ENCODE measurements around the gene PPP1R26. TPM values are rescaled to one million over a fixed set of nuclear protein-coding genes. Genes with fewer than 3 reads are reported as not detected.
A peak's percentile ranks its signal among the peaks of the same experiment; 100 is the strongest.

The PPP1R26 gene
- total RNA-seq, 4 donors from 2014 or later, result 5.4 to 10.9 (median 8.3) TPM

DNA sequence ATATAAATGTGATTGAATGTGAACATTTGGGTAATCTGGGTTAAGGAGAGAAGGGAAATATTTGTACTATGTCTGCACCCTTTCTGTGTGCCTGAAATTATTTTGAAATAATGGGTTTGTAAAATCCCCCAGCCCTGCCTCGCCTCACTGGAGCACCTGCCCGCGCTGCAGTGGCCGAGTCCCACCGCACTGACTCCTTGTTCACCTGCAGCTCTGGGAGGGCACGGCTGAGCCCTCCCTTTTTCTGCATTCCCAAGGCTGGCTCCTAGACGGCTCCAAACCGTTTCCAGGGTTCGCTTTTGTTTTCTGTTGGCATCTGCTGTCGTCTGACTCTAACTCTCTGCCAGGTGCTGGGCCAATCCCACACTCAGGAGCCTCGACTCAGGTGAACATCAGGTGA, 17.6 kb upstream of the PPP1R26 start:
- H3K27me3 ChIP-seq, result peaks cover 0 to 19% (median 0%) of the 10 kb centered on the region in 4 donors
- H3K36me3 ChIP-seq, result no peaks in the 10 kb centered on the region
- no peak for DNase-seq
- no peaks in the 10 kb centered on the region for H3K9me3 ChIP-seq
- TF ChIP-seq, protein P1, sequence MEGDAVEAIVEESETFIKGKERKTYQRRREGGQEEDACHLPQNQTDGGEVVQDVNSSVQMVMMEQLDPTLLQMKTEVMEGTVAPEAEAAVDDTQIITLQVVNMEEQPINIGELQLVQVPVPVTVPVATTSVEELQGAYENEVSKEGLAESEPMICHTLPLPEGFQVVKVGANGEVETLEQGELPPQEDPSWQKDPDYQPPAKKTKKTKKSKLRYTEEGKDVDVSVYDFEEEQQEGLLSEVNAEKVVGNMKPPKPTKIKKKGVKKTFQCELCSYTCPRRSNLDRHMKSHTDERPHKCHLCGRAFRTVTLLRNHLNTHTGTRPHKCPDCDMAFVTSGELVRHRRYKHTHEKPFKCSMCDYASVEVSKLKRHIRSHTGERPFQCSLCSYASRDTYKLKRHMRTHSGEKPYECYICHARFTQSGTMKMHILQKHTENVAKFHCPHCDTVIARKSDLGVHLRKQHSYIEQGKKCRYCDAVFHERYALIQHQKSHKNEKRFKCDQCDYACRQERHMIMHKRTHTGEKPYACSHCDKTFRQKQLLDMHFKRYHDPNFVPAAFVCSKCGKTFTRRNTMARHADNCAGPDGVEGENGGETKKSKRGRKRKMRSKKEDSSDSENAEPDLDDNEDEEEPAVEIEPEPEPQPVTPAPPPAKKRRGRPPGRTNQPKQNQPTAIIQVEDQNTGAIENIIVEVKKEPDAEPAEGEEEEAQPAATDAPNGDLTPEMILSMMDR (IDR thresholded peaks at IDR 0.05), result no peak
- TF ChIP-seq POLR2A (IDR thresholded peaks at IDR 0.05), result no peak
- WGBS, 2 donors, result 40 to 65% methylated on average over 11 of the region's 11 CpGs
- intact Hi-C loops (cut with DNase I), result no loop called here
- H3K27ac ChIP-seq, result no peak overlapping the region
- no peaks in the 10 kb centered on the region for H3K4me1 ChIP-seq
- no peak overlapping the region for H3K4me3 ChIP-seq

DNA sequence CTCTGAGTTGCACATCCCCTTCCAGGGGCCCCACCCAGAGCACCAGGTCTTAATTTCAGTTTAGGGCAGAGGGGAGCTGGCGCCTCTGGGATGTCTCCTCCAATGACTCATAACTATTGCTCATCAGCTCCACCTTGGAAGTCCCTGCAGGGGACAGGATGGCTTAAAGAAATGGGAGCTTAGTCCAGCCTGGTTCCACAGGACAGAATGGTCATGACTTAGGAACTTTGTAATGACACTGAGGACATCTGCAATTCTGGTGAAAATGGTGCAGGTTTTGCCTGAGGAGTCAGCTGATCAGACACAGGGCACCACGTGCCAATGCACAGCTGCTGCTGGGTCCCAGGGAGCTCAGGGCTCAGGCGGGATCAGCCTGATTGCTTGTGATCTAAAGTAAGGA, 16.4 kb upstream of the PPP1R26 start:
- intact Hi-C loops (cut with DNase I), result no loop called here
- H3K27me3 ChIP-seq, result peaks cover 0 to 10% (median 0%) of the 10 kb centered on the region in 4 donors
- H3K36me3 ChIP-seq, result no peaks in the 10 kb centered on the region
- H3K4me1 ChIP-seq, result no peaks in the 10 kb centered on the region
- no peak overlapping the region for H3K27ac ChIP-seq
- TF ChIP-seq, protein P1 (IDR thresholded peaks at IDR 0.05), result no peak
- no peak for TF ChIP-seq POLR2A (IDR thresholded peaks at IDR 0.05)
- DNase-seq, result no peak
- WGBS, 2 donors, result 44 to 49% methylated on average over 3 of the region's 3 CpGs
- H3K4me3 ChIP-seq, result no peak overlapping the region
- H3K9me3 ChIP-seq, result no peaks in the 10 kb centered on the region

DNA sequence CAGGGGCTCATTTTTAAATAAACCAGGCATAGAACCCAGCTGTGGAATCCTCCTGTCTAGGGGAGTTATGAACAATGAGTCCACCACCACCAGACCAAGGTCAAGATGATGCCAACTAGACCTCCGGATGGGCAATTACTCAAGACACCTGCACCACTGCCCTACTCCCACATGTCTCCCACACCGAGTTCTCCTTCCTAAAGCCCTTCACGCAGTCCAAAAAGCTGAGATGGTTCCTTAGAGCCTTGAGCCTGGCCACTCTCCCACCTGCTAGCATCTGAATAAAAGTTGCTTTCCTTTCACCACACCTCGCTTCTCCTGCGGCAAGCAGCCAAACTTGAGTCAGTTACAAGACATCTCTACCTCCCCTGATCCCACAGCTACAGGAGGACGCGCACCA, 15.4 kb upstream of the PPP1R26 start:
- intact Hi-C loops (cut with DNase I), result no loop called here
- Histone ChIP-seq H3K27me3 (peaks cover 0 to 10% (median 0%) of the 10 kb centered on the region in 4 donors), H3K9me3 (no peaks in the 10 kb centered on the region), H3K4me1 (peaks cover 0 to 6% (median 0%) of the 10 kb centered on the region in 3 donors), H3K27ac (no peak overlapping the region), H3K36me3 (no peaks in the 10 kb centered on the region), H3K4me3 (no peak overlapping the region)
- no peak for DNase-seq
- WGBS, 2 donors, result 85 to 88% methylated on average over 4 of the region's 7 CpGs
- TF ChIP-seq POLR2A (IDR thresholded peaks at IDR 0.05), result no peak

DNA sequence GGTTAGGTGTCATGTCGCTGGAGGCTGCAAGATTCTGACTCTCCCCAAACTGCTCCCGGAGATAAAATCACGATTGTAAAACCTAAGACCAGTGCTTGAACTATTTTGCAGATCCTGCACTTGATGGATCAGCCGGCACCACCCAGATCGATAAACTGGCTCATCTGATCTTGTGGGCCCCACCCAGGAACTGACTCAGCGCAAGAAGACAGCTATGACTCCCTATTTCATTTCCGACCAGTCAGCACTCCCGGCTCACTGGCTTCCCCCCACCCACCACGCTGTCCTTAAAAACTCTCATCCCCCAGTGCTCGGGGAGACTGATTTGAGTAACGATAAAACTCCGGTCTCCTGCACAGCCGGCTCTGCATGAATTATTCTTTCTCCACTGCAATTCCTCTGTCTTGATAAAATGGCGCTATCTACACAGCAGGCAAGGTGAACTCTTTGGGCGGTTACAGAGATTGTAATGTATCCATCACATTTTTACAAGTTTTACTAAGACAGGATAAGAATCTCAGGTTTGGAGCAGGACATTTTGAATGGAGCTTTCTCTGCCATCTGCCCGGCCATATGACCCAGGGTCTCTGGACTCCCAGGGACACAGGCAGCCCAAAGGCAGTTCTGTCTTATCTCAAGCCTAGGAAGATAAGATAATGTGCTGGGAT, 10.6 kb upstream of the PPP1R26 start:
- TF ChIP-seq, protein P1 (IDR thresholded peaks at IDR 0.05), result no peak
- no peak for TF ChIP-seq POLR2A (IDR thresholded peaks at IDR 0.05)
- 32 to 35% methylated on average over 13 to 15 of the region's 16 CpGs for WGBS, 2 donors
- no peak for DNase-seq
- intact Hi-C loops (cut with DNase I), result no loop called here
- peak overlapping the region in 1 of 4 donors; percentile 26 for H3K4me3 ChIP-seq
- no peak overlapping the region for H3K27ac ChIP-seq
- H3K36me3 ChIP-seq, result no peaks in the 10 kb centered on the region
- H3K4me1 ChIP-seq, result peaks cover 0 to 6% (median 0%) of the 10 kb centered on the region in 3 donors
- no peaks in the 10 kb centered on the region for H3K9me3 ChIP-seq
- no peaks in the 10 kb centered on the region for H3K27me3 ChIP-seq

DNA sequence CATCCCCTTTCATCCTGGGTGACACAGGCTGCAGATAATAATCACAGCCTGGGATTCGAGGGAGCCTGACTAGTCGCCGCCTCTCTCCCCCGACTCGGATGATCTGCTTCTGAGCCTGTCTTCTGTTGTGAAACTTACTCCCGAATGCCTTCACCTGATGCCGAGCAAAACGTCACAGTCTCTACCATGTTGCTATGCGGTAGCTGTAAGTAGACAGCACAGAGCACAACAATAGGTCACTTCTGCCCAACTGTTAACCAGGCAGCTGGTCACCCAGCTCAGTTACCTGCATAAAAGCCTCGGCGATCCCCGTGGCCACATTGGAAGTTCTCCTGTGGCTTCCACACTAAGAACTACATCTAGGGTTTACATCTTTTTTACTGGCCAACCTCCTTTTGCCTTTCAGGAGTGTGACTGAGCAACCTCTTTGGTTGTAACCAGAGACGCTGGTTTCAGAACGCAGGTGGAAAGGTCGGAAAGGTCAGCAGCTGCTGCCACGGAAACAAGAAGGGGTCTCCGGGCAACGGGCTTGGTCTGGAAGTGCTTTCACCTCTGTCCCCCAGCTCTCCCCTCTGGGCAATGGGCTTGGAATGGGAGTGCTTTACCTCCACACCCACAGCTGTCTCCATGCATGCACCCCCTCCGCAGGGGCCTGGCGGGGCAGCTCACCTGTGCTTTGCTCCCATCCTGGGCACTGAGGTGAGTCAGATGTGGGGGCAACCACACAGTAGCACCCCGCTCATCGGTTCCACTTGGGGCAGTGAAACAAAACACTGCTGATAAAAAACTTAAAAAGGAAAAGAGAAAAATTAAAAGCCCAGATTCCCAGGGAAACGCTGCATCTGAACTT, 7.6 kb upstream of the PPP1R26 start:
- DNase-seq, result no peak
- Histone ChIP-seq H3K36me3 (no peaks in the 10 kb centered on the region), H3K9me3 (no peaks in the 10 kb centered on the region), H3K4me1 (peaks cover 0 to 6% (median 0%) of the 10 kb centered on the region in 3 donors), H3K27me3 (no peaks in the 10 kb centered on the region), H3K27ac (no peak overlapping the region), H3K4me3 (no peak overlapping the region)
- intact Hi-C loops (cut with DNase I), result no loop called here
- 67 to 75% methylated on average over 15 to 16 of the region's 23 CpGs for WGBS, 2 donors
- no peak for TF ChIP-seq POLR2A (IDR thresholded peaks at IDR 0.05)
- TF ChIP-seq, protein P1 (IDR thresholded peaks at IDR 0.05), result no peak

All from esophagus squamous epithelium (tissue), 5 donors.